HCT116 (cell line): ENCODE data around the gene GRM8.

ENCODE experiments used
- CTCF ChIP-seq, 3 experiments: fragments of 200-600 bp in 1 of 3; sonication (generic) in 1 of 3; IDR thresholded peaks in 2 of 3; conservative IDR thresholded peaks in 1 of 3; 2 replicates each; pipeline ENCODE4 v1.5.1; 2012 to 2017; ENCODE audit warnings: low read depth in 2 of 3, low read length in 2 of 3, antibody characterized with exemption in 1 of 3, borderline replicate concordance in 1 of 3, control low read depth in 1 of 3, mild to moderate bottlenecking in 1 of 3, mixed read lengths in 1 of 3, mixed run types in 1 of 3, moderate library complexity in 1 of 3; ENCODE audit not compliant: insufficient read depth in 1 of 3
- EZH2 ChIP-seq: fragments of 200-600 bp; sonication (generic); IDR thresholded peaks from 2 replicates; pipeline ENCODE4 v1.6.1; 2017; ENCODE audit warnings: antibody characterized with exemption, mixed run types
- EZH2phosphoT487 ChIP-seq: fragments of 200-600 bp; IDR thresholded peaks from 2 replicates; pipeline ENCODE4 v1.6.1; 2018; ENCODE audit warnings: antibody characterized with exemption, borderline replicate concordance
- JUND ChIP-seq: IDR thresholded peaks from 2 replicates; pipeline ENCODE4 v1.6.1; 2012
- MAX ChIP-seq: IDR thresholded peaks from 2 replicates; pipeline ENCODE4 v1.6.1; 2012
- POLR2AphosphoS5 ChIP-seq: IDR thresholded peaks from 2 replicates; pipeline ENCODE4 v1.6.1; 2011; ENCODE audit warnings: mild to moderate bottlenecking, low read depth, low read length, moderate library complexity
- SP1 ChIP-seq: IDR thresholded peaks from 2 replicates; pipeline ENCODE4 v1.6.1; 2012; ENCODE audit warnings: low read depth

- TF ChIP-seq EZH2phosphoT487 (no peak), POLR2AphosphoS5 (no peak), MAX (no peak), CTCF (IDR thresholded peaks at IDR 0.05 in 2 of 3, conservative IDR thresholded peaks at IDR 0.05 in 1 of 3; ENCODE audit: borderline replicate concordance in 1 of 3, insufficient read depth in 1 of 3, low read depth in 2 of 3, low read length in 2 of 3) (peak in 2 of 3 experiments; percentile 70 to 71; a peak in 4 of 6 replicates), SP1 (no peak), EZH2 (no peak), JUND (no peak)
Observed at GRCh38 chr7:126608339-126608776, 644.4 kb downstream of the GRM8 start.
